Activated CD8-positive, alpha-beta memory T cell treated with anti-CD3 and anti-CD28 coated beads, Interleukin-2, amount 50 U/mL, for 24 hours (primary cell): Measurements from ENCODE around the gene DUSP18.
"Not testable (repeated sequence)": the region's sequence is repeated elsewhere in the genome, so short reads cannot be mapped to it uniquely, and the experiment has no call there.

Experiments used
- DNase-seq: peaks from one replicate; pipeline ENCODE4 v3.0.0-alpha.2; 2020; ENCODE audit errors: extremely low read depth

Gene DUSP18

DNA sequence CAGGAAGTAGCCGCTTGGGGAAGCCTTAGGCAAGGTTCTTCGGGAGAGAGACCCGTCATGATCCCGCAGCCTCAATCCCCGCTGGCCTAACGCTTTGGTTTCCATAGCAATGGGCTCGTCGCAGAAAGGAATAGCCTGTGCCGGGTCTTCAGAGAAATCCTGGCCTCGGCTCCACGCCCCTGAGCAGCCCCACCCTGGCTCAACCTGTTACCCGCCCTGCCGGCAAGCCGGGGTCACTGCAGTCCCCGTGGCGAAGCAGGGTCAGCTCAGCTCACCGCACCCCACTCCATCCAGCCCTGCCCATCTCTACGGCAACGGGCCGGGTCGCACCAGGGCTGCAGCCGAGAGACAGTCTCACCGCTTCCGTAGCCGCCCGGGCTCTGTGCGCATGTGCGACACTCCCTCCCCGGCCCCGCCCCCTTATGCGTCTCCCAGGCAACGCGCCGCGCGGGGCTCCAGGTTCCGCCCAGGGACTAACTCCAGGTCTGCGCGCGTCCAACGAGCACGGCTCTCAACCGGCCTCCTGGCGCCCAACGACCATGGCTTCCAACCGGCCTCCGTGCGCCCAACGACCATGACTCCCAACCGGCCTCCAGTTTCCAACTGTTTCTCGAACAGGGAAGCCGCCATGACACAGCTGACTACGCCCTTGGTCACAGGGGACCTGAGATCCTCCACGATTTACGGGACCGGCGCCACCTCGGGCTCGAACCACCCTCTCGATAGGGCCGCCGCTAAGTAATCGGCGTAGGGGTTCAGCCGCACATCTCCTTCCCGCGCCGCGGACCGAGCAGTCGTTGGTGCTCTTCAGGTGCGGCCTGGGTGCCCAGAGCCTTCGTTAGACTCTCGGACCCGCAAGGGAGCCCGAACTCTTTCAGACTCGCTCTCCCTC is at the start of gene DUSP18:
TSS of gene DUSP18 (minus strand) at position 382 of the 892 bp plus-strand sequence. CDS start 3,872 bp downstream, outside the sequence.
- peak; percentile 82 for DNase-seq

DNA sequence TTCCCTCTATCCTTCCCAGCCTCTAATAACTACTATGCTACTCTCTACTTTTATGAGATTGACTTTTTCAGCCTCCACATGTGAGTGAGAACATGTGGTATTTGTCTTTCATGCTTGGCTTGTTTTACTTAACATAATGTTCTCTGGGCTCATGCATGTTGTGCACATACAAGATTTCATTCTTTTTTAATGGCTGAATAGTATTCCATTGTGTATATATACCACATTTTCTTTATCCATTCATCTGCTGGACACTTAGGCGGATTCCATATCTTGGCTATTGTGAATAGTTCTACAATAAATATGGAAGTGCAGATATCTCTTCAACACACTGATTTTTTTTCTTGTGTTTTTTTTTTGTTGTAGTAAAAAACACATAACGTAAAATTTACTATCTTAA is 46.4 kb upstream of the DUSP18 start:
- no peak for DNase-seq

DNA sequence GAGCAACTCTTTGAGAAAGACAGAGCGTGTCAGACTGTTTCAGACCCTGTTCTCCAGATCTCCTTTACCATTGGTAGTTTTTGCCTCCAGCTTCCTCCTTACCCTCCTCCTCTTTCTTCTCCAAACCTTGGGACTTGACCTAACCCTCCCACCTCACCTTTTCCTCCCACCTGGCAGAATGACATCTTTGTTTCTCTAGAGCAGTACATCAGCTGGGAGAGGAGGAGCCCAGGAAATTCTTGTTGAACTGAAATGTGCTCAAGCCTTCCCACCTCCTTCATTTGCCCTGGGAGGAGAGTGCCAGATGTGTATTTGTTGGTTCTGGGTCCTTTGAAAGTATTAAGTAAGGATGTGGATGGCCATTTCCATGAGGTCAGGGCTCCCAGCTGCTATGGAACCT is 44.4 kb upstream of the DUSP18 start:
- no peak for DNase-seq

DNA sequence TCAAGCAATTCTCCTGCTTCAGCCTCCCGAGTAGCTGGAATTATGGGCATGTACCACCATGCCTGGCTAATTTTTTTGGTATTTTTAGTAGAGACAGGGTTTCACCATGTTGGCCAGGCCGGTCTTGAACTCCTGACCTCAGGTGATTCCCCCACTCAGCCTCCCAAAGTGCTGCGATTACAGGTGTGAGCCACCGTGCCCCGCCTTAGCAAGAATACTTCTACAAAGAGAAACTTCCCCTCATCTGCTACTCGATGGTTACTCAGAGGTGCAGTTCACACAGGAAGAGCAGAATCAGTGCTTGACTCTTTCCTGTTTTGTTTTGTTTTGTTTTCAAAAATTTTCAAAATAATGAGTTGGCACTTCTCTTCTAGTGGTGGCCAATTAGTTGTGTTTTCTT is 42.3 kb upstream of the DUSP18 start:
- not testable (repeated sequence) for DNase-seq

DNA sequence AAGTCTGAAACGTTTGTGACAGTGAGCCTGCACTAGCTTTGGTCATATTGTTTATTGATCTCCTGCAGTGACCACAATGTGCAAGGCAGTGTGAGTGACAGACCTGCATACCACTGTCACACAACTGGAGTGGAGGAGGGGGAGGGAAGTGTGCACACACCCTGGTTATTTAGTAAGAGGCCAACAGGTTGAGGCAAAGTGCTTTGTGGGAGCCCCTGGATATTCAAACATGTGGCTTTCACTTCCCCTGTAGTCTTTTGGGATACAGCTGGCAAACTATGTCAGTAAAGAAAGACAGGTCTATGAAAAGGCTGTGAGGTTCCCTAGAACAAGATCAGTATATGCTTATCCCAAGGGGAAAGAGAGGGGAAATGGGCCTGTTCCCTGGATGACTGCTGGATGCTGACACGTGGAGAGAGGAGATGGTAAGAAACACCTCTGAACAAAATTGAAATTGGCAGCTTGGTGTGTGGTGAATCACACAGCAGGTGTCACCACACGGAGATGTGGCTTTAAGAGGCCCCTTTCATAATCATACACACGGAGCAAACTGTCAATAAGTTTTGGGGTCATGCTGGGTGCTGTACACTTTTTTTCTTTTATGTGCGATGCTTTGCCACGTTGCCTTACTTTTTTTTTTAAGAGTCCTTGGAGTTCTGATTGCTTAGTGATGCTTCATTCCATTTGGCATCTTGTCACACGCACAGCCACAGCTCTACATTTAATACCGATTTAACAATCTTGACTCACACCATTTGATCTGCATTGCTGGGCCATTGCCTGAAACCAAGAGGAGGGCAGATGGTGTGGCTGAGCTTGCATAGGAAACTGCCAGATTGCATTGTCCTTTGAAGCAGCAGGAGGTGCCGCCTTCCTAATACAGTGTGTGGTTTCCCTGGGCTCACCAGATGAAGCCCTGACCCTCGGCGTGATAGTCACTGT is 38.3 kb upstream of the DUSP18 start:
- DNase-seq, result no peak

DNA sequence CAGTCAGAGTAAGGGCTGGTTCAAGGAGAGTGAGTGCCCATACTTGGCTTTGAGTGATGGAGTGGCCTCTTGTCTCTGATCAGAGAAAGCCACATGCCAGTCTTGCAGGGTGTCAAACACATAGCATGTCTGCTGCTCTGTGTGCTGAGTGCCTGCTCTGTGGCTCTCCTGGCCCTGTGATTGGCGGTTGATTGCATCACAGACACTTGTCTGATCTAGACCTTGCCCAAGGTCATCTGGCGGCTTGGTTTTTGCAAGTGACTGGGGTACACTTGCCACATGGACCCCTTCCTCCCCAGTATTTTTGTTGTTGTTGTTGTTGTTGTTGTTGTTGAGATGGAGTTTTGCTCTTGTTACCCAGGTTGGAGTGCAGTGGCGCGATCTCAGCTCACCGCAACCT is 37.3 kb upstream of the DUSP18 start:
- DNase-seq, result no peak

DNA sequence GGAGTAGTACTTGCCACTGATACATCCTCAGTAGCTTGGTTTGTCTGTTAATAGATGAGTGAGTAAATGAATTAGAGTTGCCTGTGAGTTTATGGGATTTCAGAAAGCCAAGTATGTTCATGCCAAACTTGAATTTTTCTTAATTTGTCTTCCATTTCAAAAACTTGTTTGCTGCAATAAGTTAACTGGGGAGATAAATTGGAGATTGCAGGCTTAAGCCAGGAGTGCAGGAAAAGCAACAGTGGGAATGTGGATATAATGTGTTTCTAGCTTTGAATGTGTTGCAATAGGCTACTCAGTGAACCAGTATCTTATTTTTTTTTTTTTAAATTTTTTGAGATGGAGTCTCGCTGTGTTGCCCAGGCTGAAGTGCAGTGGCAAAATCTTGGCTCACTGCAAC is 35.2 kb upstream of the DUSP18 start:
- no peak for DNase-seq

DNA sequence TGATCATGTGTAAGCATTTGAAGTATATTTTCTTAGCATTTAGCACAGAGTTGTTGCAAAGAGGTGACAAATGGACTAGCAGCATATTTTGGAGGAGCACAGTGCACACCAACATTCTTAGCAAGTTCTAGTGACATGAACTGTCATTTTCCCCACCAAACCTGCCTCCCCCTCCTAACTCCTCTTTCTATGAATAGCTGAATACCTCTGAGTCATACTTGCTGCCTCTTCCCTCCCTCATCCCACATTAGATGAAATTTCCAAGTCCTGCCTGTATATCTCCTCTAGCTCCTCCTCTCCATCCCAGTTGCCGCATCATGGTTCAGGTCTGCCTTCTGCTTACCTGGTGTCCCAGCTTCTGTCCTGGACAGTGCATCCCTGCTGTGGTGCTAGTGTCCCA is 34.2 kb upstream of the DUSP18 start:
- no peak for DNase-seq

DNA sequence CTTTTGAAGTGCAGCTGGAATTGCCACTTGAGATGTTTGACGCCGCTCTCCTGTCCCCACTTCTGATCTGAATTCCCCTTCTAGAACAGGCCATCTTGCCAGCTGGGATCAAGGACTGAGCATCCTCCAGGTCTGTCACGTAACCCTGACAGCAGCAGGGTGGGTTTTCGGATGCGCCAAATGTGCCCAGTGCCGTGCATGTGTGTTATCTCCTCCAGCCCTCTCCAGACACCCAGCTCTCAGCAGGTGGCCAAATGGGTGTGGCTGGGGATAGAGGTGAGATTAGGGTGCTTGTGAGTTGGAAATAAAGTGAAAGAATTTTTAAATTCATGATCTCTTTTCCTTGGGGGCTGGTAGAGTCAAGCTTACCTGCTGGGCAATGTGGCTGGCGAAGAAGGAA is 30.3 kb upstream of the DUSP18 start:
- no peak for DNase-seq

DNA sequence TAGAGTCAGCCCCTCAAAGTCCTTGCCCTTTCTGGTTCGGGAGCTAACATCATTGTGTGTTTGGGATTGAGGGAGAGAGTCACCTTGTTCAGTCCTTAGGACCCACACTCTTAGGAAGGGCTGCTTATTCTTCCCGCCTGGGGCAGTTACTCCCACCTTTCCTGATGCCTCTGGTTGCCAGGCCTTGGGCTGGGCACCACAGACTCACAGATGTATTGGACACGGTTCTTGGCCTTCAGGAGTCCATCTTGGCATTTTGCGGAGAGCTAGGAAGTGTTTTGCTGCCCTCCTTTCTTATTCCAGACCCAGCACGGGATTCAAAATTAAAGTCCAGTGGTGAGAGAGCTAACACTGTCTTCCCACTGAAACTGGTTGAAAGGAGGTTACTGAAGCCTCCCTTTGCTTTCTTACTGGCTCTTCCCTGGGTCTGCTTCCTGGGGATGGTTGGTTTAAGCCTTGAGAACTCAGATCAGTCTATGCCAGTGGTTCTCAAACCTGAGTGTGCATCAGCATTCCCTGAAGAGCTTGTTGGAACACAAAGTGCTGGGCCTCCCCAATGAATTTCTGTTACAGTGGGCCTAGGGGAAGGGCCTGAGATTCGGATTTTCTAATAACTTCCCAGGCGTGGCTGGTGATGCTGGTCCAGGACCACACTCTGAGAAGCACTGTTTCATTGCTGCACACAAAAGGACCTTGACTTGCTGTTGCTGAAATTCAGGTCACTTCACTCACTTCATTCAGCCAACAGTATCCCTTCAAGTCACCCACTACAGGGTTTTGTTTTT is 28.4 kb upstream of the DUSP18 start:
- DNase-seq, result no peak

DNA sequence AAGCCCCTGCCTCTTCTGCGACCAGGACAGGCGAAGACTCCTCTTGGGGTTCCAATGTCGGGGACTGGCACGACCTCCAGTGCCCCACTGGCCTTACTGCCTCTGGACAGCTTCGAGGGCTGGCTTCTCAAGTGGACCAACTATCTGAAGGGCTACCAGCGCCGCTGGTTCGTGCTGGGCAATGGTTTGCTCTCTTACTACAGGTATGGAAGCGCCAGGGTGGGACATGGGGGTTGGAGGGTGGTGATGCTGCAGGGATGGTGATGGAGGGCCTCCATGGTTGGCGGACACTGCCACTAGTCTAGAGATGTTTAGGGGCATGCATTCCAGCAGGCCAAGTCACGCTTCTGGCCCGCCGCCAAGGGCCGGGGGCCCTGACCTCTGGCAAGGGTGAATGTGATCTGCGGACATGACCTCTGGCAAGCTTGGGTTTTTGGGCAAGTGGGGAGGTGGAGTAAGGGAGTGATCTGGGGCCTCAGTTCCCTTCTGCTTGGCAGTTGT is 27.7 kb upstream of the DUSP18 start:
- DNase-seq, result no peak

DNA sequence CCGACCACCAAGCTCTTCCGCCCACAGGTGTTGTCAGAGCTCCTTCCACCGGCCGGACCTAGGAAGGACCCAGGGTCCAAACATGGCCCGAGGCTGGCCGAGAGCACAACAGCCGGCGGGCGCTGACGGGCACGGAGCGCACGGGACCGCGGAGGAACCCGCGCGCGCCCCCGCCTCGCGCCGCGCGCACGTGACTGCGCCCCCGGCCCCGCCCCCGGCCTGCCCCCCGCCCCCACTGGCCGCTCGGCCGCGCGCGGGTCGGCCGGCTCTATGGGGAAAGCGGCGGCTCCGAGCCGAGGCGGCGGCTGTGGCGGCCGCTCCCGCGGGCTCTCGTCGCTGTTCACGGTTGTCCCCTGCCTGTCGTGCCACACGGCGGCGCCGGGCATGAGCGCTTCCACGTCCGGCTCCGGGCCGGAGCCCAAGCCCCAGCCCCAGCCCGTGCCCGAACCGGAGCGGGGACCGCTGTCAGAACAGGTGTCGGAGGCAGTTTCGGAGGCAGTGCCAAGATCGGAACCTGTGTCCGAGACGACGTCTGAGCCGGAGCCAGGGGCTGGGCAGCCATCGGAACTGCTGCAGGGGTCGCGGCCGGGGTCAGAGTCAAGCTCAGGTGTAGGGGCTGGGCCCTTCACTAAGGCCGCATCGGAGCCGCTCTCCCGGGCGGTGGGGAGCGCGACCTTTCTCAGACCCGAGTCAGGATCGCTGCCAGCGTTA is 27.1 kb upstream of the DUSP18 start, which contains the start of gene OSBP2:
TSS of gene OSBP2 (plus strand) at position 235 of the 711 bp plus-strand sequence. CDS start at position 271, 36 bp downstream.
- DNase-seq, result no peak

DNA sequence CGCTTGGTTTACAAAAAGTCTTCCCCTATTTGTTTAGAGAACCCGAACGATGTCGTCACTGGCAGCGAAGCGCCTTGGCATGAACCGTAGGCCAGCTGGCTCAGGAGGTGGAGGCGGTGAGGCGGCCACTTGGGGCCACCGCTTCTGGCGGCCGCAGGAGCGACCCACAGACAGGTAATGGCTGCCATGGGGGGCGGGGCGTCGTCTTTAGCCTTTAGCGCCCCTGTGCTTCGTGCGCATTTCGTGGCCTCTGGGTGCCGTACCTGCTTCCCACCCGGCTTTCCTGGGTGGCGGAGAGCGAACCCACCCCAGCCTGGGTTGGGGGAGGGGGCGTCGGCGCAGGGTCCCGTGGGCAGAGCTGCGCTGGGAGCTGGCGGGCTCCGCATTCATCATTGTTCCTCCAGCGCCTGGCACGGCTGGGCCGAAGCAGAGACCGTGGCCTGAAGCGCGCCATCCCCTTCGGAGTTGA is 26.5 kb upstream of the DUSP18 start:
- no peak for DNase-seq

DNA sequence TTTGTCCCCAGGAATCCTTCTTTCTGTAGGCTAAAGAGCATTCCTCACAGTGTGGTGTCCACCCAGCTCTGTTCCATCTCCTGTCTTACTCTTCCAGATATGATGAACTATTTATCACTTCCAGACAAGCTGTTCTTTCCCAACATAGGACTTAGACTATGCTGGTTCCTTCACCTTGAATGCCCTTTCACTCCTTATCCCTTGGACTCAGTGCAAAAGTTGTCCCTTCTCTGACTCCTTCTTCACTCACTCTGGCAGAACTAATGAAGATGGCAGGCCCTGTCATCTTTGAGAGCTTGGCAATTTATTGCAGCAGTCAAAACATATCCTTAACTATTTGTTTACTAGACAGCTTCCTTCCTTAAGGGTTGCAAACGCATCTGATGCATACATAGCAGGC is 23.5 kb upstream of the DUSP18 start:
- no peak for DNase-seq

DNA sequence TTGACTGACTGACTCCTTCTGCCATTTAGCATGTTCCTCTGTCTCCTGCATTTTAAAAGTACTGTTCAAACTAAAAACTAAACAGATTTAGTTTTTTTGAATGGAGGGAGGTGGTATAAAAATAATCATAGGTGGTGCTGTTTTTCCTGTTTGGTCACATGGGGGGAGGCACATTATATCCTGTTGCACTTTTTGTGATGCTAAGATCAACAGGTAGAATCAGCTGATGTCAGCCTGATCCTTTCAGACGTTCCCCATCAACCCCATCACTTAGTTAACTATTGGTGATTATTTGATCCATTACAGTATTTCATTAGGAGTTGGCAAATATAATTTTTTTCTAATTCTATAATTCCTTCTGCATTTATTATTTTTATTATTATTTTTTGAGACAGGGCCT is 21.9 kb upstream of the DUSP18 start:
- DNase-seq, result no peak

DNA sequence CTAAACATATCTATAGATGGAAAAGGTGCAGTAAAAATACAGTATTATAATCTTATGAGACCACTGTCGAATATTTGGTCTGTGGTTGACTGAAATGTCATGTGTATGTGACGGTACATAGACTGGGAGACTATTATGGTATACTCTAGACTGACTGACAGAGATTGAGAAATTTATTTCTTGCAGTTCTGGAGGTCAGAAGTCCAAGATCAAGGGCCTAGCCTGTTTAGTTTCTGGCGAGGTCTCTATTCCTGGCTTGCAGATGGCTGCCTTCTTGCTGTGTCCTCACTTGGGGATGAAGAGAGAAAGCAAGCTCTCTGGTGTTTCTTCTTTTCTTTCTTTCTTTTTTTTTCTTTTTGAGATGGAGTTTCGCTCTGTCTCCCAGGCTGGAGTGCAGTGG is 19.7 kb upstream of the DUSP18 start:
- no peak for DNase-seq

DNA sequence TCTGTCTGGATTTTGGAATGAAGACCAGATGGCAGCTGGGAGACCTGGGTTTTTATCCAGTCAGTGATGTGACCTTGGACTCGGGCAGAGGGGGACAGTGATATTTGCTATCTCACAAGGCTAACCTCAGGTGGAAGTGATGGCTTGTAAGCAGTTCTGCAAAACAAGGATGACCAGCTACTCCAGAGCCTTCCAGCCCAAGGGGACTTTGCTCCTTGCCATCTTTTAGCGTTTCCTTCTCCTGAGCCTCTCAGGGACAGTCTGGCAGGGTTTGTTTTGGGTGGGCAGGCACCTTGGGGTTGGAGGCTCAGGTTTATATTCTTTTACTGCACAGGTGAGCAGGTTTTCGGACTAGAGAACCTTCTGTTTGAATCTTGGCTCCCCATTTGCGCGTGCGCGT is 17.5 kb upstream of the DUSP18 start:
- no peak for DNase-seq

DNA sequence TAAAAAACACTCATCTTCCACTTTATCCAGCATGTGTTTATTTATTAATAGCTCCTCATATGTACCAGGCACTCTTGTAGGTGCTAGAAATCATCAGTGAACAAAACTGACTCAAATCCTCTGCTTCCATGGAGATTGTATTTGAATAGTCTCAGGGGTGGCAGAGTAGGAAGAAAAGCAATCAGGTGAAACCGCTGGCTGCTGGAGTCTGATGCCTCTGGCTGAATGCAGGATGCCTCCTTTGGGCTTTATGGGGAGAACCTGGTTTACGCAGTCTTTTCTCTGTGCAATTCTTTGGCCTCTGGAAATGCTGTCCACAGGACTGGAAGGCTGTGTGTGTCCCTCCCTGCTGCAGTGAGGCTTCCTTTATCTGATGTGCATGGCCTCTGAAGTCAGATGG is 14.2 kb upstream of the DUSP18 start:
- DNase-seq, result no peak

DNA sequence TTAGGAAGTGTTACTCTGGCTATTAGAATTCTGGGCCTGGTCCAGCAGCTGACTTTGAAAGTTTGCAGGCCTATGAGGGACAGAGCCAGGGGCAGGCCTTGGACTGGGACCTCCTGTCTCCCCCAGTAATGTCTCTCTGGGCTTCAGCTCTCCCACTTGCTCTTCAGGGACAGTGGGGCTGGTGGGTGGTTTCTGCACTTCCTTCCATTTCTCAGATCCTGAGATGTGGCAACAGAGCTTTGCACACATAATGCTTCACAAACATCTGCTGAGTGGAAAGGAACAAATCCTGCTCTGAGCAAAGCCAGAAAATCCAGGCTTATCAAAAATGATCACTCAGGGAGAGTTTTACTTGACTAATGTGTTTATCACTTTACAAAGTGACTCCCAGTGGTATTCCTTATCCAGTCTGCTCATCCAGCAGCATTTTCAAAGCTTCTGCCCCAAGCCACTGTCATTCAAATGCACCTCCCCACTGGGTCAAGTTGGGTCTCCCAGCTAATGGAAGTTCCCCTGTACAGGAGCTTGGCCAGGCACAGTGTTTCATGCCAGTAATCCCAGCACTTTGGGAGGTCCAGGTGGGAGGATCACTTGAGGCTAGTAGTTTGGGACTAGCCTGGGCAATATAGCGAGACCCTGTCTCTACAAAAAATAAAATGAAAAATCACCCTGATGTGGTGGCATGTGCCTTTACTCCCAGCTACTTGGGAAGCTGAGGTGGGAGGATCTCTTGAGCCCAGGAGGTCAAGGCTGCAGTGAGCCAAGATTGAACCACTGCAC is 13.5 kb upstream of the DUSP18 start:
- DNase-seq, result no peak
